PC-3 (cell line): Measurements from ENCODE around the gene PIGL. TPM values are rescaled to one million over a fixed set of nuclear protein-coding genes. Genes with fewer than 3 reads are reported as not detected.

ENCODE experiments used
- ATAC-seq: fragments of 200-7000 bp; cut with Tn5 transposase; 2 replicates; pipeline ENCODE4 v1.9.1; 2020; ENCODE audit warnings: mild to moderate bottlenecking, moderate library complexity
- BruUV-seq: library from RNA; stranded (reverse); fragments of 400-500 nt; replicated peaks from 2 replicates; lab custom pipeline; 2021; lab: Mats Ljungman, UMichigan
- CTCF ChIA-PET: fragments of 300-600 bp; sonication (Branson Sonifier 250); formaldehyde crosslinking; loops from one replicate; lab custom pipeline; 2022; ENCODE audit warnings: antibody characterized with exemption; lab: Charles Lee
- POLR2A ChIA-PET: fragments of 300-600 bp; sonication (Branson Sonifier 250); formaldehyde crosslinking; loops from one replicate; lab custom pipeline; 2022; ENCODE audit warnings: antibody characterized with exemption; ENCODE audit not compliant: unreplicated experiment; lab: Charles Lee
- DNase-seq: peaks from one replicate; pipeline ENCODE4 v3.0.0-alpha.2; 2015
- H2AFZ ChIP-seq: fragments of 300-600 bp; sonication (generic); 2 replicates; pipeline ENCODE4 v1.6.0; 2016; ENCODE audit warnings: antibody characterized with exemption, low read length
- H3F3A ChIP-seq: fragments of 300-600 bp; sonication (generic); one replicate; pipeline ENCODE4 v1.6.0; 2017; ENCODE audit warnings: antibody characterized with exemption, low read length, control low read depth, mild to moderate bottlenecking; ENCODE audit not compliant: unreplicated experiment
- H3K27ac ChIP-seq: fragments of 300-600 bp; sonication (generic); 2 replicates; pipeline ENCODE4 v1.5.1; 2016; ENCODE audit warnings: mild to moderate bottlenecking, low read length
- H3K27me3 ChIP-seq: fragments of 300-600 bp; sonication (generic); 2 replicates; pipeline ENCODE4 v1.6.1; 2016; ENCODE audit warnings: low read length, mixed read lengths
- H3K36me3 ChIP-seq: fragments of 300-600 bp; sonication (generic); 2 replicates; pipeline ENCODE4 v1.6.1; 2016; ENCODE audit warnings: low read depth, mixed run types, low read length, mixed read lengths
- H3K4me1 ChIP-seq: fragments of 300-600 bp; sonication (generic); 2 replicates; pipeline ENCODE4 v1.5.1; 2016; ENCODE audit warnings: low read length; ENCODE audit not compliant: insufficient read depth
- H3K4me2 ChIP-seq: fragments of 300-600 bp; sonication (generic); 2 replicates; pipeline ENCODE4 v1.6.0; 2016; ENCODE audit warnings: low read length
- H3K4me3 ChIP-seq: fragments of 300-600 bp; sonication (generic); 2 replicates; pipeline ENCODE4 v1.5.1; 2016; ENCODE audit warnings: mild to moderate bottlenecking, low read length, mixed read lengths
- H3K79me2 ChIP-seq: fragments of 300-600 bp; sonication (generic); 2 replicates; pipeline ENCODE4 v1.6.1; 2017; ENCODE audit warnings: low read length, mixed read lengths
- H3K9ac ChIP-seq: fragments of 300-600 bp; sonication (generic); 2 replicates; pipeline ENCODE4 v1.6.0; 2016; ENCODE audit warnings: mild to moderate bottlenecking, low read length
- H3K9me2 ChIP-seq: fragments of 300-600 bp; sonication (generic); replicated peaks from 2 replicates; pipeline ENCODE4 v1.6.1; 2016; ENCODE audit warnings: mixed run types, low read length, mixed read lengths
- H3K9me3 ChIP-seq: fragments of 300-600 bp; sonication (generic); 2 replicates; pipeline ENCODE4 v1.6.1; 2016; ENCODE audit warnings: low read length, mixed read lengths
- H4K20me1 ChIP-seq: fragments of 300-600 bp; sonication (generic); 2 replicates; pipeline ENCODE4 v1.6.1; 2016; ENCODE audit warnings: low read length, mixed read lengths
- EZH2 ChIP-seq: fragments of 300-600 bp; sonication (generic); IDR thresholded peaks from one replicate; pipeline ENCODE4 v1.6.1; 2017; ENCODE audit warnings: antibody characterized with exemption, mild to moderate bottlenecking, low read length; ENCODE audit not compliant: unreplicated experiment
- EZH2phosphoT487 ChIP-seq: fragments of 300-600 bp; sonication (generic); IDR thresholded peaks from 2 replicates; pipeline ENCODE4 v1.6.1; 2018; ENCODE audit warnings: mild to moderate bottlenecking, antibody characterized with exemption, low read length, borderline replicate concordance
- intact Hi-C: fragments of 100-400 bp; cut with micrococcal nuclease; formaldehyde crosslinking; loops from 2 replicates; pipeline ENCODE4 v1.9.0; 2023
- total RNA-seq: library from RNA; depleted of rRNA; stranded (reverse); fragments of >200 nt; gene quantifications from 2 replicates; pipeline ENCODE4 v1.2.3, GENCODE V29; 2014
- TF ChIP-seq, protein P1 (sequence below): fragments of 300-600 bp; sonication (generic); conservative IDR thresholded peaks from 2 replicates; pipeline ENCODE4 v1.5.1; 2017; ENCODE audit warnings: antibody characterized with exemption, low read depth, mild to moderate bottlenecking, low read length

PIGL gene
- total RNA-seq, 1 experiment from 2014 or later: 37.4 TPM

DNA sequence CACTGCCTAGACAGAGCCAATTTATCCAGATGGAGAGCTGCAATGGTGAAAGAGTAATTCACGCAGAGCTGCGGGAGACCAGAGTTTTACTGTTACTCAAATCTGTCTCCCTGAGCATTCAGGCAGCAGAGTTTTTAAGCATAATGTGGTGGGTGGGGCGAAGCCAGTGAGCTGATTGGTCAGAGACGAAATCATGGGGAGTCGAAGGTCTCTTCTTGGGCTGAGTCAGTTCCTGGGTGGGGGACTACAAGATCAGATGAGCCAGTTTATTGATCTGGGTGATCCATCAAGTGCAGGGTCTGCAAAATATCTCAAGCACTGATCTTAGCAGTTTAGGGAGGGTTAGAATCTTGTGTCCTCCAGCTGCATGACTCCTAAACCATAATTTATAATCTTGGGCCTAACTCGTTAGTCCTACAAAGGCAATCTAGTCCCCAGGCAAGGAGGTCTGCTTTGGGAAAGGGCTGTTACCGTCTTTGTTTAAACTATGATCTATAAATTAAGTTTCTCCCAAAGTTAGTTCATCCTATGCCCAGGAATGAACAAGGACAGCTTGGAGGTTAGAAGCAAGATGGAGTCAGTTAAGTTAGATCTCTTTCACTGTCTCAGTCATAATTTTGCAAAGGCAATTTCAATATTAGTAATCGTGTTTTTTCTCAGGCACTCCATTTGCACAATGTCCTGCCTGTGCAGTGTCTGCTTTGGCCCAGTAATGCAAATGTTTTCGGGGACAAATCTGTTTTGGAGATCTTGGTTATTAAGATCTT, 27.0 kb downstream of the PIGL start:
- Histone ChIP-seq H3K9ac (no peak overlapping the region), H3K4me1 (peaks cover 4% of the 10 kb centered on the region; the same call in 1 of the 2 replicates), H3K27ac (no peak overlapping the region), H3K36me3 (no peaks in the 10 kb centered on the region), H3K79me2 (peaks cover 11% of the 10 kb centered on the region; the same call in 1 of the 2 replicates), H3K4me2 (no peak overlapping the region), H3K27me3 (no peaks in the 10 kb centered on the region), H2AFZ (no peak overlapping the region), H3K4me3 (no peak overlapping the region), H3K9me3 (no peaks in the 10 kb centered on the region), H4K20me1 (no peaks in the 10 kb centered on the region), H3F3A (peaks cover 6% of the 10 kb centered on the region), H3K9me2 (no peaks in the 10 kb centered on the region)
- POLR2A ChIA-PET: no interaction called here
- ATAC-seq (no peak), DNase-seq (no peak)
- CTCF ChIA-PET: no interaction called here
- BruUV-seq: no TSS peak
- TF ChIP-seq EZH2 (no peak), EZH2phosphoT487 (no peak)
- TF ChIP-seq, protein P1, sequence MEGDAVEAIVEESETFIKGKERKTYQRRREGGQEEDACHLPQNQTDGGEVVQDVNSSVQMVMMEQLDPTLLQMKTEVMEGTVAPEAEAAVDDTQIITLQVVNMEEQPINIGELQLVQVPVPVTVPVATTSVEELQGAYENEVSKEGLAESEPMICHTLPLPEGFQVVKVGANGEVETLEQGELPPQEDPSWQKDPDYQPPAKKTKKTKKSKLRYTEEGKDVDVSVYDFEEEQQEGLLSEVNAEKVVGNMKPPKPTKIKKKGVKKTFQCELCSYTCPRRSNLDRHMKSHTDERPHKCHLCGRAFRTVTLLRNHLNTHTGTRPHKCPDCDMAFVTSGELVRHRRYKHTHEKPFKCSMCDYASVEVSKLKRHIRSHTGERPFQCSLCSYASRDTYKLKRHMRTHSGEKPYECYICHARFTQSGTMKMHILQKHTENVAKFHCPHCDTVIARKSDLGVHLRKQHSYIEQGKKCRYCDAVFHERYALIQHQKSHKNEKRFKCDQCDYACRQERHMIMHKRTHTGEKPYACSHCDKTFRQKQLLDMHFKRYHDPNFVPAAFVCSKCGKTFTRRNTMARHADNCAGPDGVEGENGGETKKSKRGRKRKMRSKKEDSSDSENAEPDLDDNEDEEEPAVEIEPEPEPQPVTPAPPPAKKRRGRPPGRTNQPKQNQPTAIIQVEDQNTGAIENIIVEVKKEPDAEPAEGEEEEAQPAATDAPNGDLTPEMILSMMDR: no peak
- intact Hi-C loops: no loop called here

DNA sequence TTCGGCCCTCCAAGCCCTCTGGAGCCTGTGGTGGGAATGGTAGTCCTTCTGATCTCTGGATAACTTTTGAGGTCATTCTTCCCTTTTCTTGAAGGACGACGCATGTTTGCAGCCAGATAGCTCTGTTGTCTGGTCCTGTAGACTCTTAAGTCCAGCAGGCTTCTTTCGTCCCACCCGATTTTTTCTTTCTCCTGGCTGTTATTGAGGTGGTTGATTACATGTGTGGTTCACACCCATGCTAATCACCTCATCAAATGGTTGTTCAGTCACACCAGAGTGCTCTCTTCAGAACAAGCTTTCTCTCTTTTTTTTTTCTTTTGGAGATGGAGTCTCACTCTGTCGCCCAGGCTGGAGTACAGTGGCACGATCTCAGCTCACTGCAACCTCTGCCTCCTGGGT, 30.6 kb downstream of the PIGL start:
- H3K27ac ChIP-seq: no peak overlapping the region
- no peak overlapping the region for H2AFZ ChIP-seq
- ChIA-PET POLR2A (no interaction called here), CTCF (no interaction called here)
- ATAC-seq: no peak
- H3K9me2 ChIP-seq: no peaks in the 10 kb centered on the region
- H3F3A ChIP-seq: no peaks in the 10 kb centered on the region
- H3K27me3 ChIP-seq: no peaks in the 10 kb centered on the region
- H3K36me3 ChIP-seq: no peaks in the 10 kb centered on the region
- H3K9me3 ChIP-seq: no peaks in the 10 kb centered on the region
- intact Hi-C loops: no loop called here
- no peak overlapping the region for H3K4me3 ChIP-seq
- TF ChIP-seq, protein P1: no peak
- TF ChIP-seq EZH2phosphoT487 (no peak), EZH2 (no peak)
- no peaks in the 10 kb centered on the region for H4K20me1 ChIP-seq
- no TSS peak for BruUV-seq
- H3K4me2 ChIP-seq: no peak overlapping the region
- H3K4me1 ChIP-seq: peaks cover 4% of the 10 kb centered on the region; the same call in 1 of the 2 replicates
- H3K9ac ChIP-seq: no peak overlapping the region
- DNase-seq: no peak
- peaks cover 7% of the 10 kb centered on the region; the same call in 1 of the 2 replicates for H3K79me2 ChIP-seq

DNA sequence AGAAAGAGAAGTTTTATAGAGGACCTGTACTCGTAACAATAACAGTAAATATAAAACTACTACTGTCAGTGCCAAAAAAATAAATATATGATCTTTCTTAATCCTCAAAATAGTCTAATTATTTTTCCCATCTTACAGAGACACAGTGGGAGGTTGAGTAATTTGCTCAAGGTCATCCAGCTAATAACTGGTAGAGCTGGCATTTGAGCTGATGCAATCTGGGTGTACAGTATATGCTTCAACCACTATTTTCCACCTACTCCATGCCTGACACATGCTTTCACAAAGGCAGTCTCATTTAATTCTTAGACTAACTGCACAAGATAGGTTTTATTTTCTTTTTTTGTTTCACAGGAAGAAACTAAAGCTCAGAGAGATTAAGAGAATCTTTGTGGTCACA, 33.6 kb downstream of the PIGL start:
- BruUV-seq: no TSS peak
- POLR2A ChIA-PET: no interaction called here
- DNase-seq (no peak), ATAC-seq (no peak)
- no peak for TF ChIP-seq EZH2phosphoT487
- TF ChIP-seq, protein P1: no peak
- no peak for TF ChIP-seq EZH2
- intact Hi-C loops: no loop called here
- H3K9ac ChIP-seq: no peak overlapping the region
- H3K9me3 ChIP-seq: no peaks in the 10 kb centered on the region
- H3K36me3 ChIP-seq: no peaks in the 10 kb centered on the region
- H3K27ac ChIP-seq: no peak overlapping the region
- H3K4me2 ChIP-seq: no peak overlapping the region
- H3K4me3 ChIP-seq: no peak overlapping the region
- H3K27me3 ChIP-seq: no peaks in the 10 kb centered on the region
- H3F3A ChIP-seq: no peaks in the 10 kb centered on the region
- H2AFZ ChIP-seq: no peak overlapping the region
- no peaks in the 10 kb centered on the region for H3K4me1 ChIP-seq
- CTCF ChIA-PET: no interaction called here
- H3K9me2 ChIP-seq: no peaks in the 10 kb centered on the region
- no peaks in the 10 kb centered on the region for H3K79me2 ChIP-seq
- H4K20me1 ChIP-seq: no peaks in the 10 kb centered on the region
